HEK293 (cell line): ENCODE data around the gene TRIM69.

Source experiments
- BCL11A ChIP-seq: fragments of 450-650 bp; formaldehyde crosslinking; IDR thresholded peaks from 2 replicates; pipeline ENCODE4 v1.5.1; 2016; ENCODE audit warnings: low read depth, missing biosample characterization, missing genetic modification characterization
- CTCF ChIP-seq: fragments of 450-650 bp; formaldehyde crosslinking; IDR thresholded peaks from 2 replicates; pipeline ENCODE4 v1.5.1; 2016; ENCODE audit warnings: missing biosample characterization, missing genetic modification characterization
- GLIS1 ChIP-seq: fragments of 450-650 bp; formaldehyde crosslinking; IDR thresholded peaks from 2 replicates; pipeline ENCODE4 v1.5.1; 2016; ENCODE audit warnings: missing biosample characterization, missing genetic modification characterization
- KLF16 ChIP-seq: fragments of 450-650 bp; formaldehyde crosslinking; IDR thresholded peaks from 2 replicates; pipeline ENCODE4 v1.5.1; 2017; ENCODE audit warnings: missing biosample characterization, missing genetic modification characterization
- KLF9 ChIP-seq: fragments of 450-650 bp; formaldehyde crosslinking; IDR thresholded peaks from 2 replicates; pipeline ENCODE4 v1.5.1; 2016; ENCODE audit warnings: missing biosample characterization, missing genetic modification characterization, low read depth
- MYNN ChIP-seq: fragments of 450-650 bp; formaldehyde crosslinking; IDR thresholded peaks from 2 replicates; pipeline ENCODE4 v1.5.1; 2016; ENCODE audit warnings: missing biosample characterization, missing genetic modification characterization, borderline replicate concordance
- REPIN1 ChIP-seq: fragments of 450-650 bp; formaldehyde crosslinking; IDR thresholded peaks from 2 replicates; pipeline ENCODE4 v1.5.1; 2017; ENCODE audit warnings: missing biosample characterization, missing genetic modification characterization, low read depth
- REST ChIP-seq: fragments of 450-650 bp; formaldehyde crosslinking; IDR thresholded peaks from 2 replicates; pipeline ENCODE4 v1.5.1; 2016; ENCODE audit warnings: missing biosample characterization, missing genetic modification characterization
- YY1 ChIP-seq: fragments of 450-650 bp; formaldehyde crosslinking; IDR thresholded peaks from 2 replicates; pipeline ENCODE4 v1.5.1; 2018; ENCODE audit warnings: missing biosample characterization, missing genetic modification characterization
- ZBTB17 ChIP-seq: fragments of 450-650 bp; formaldehyde crosslinking; IDR thresholded peaks from 2 replicates; pipeline ENCODE4 v1.5.1; 2016; ENCODE audit warnings: missing biosample characterization, missing genetic modification characterization
- ZBTB44 ChIP-seq: fragments of 450-650 bp; IDR thresholded peaks from 2 replicates; pipeline ENCODE4 v1.5.1; 2018; ENCODE audit warnings: missing biosample characterization, mild to moderate bottlenecking, missing genetic modification characterization
- ZNF138 ChIP-seq: fragments of 450-650 bp; formaldehyde crosslinking; IDR thresholded peaks from 2 replicates; pipeline ENCODE4 v1.5.1; 2016; ENCODE audit warnings: missing biosample characterization, missing genetic modification characterization, borderline replicate concordance
- ZNF600 ChIP-seq: fragments of 450-650 bp; formaldehyde crosslinking; IDR thresholded peaks from 2 replicates; pipeline ENCODE4 v1.5.1; 2016; ENCODE audit warnings: missing biosample characterization, missing genetic modification characterization
- ZSCAN23 ChIP-seq: fragments of 450-650 bp; formaldehyde crosslinking; IDR thresholded peaks from 2 replicates; pipeline ENCODE4 v1.5.1; 2016; ENCODE audit warnings: missing biosample characterization, missing genetic modification characterization

GRCh38 chr15:44726568-44727484, 9.5 kb upstream of the TRIM69 start:
- TF ChIP-seq ZSCAN23, result no peak
- TF ChIP-seq CTCF (tag by site-specific recombination), result no peak
- TF ChIP-seq REPIN1 (tag by site-specific recombination), result no peak
- no peak for TF ChIP-seq YY1 (tag by site-specific recombination)
- peak; percentile 91 for TF ChIP-seq ZBTB44 (tag by site-specific recombination)
- TF ChIP-seq BCL11A (tag by site-specific recombination), result no peak
- TF ChIP-seq ZNF138 (tag by site-specific recombination), result no peak
- peak; percentile 91 for TF ChIP-seq ZNF600
- no peak for TF ChIP-seq KLF16 (tag by site-specific recombination)
- TF ChIP-seq REST (tag by site-specific recombination), result no peak
- TF ChIP-seq KLF9 (tag by site-specific recombination), result no peak
- TF ChIP-seq GLIS1 (tag by site-specific recombination), result no peak
- peak; percentile 86 for TF ChIP-seq ZBTB17 (tag by site-specific recombination)
- no peak for TF ChIP-seq MYNN (tag by site-specific recombination)
